Astrocyte of the cerebellum (primary cell): ENCODE data around the gene ARID4B.
"Not testable (repeated sequence)": the region's sequence is repeated elsewhere in the genome, so short reads cannot be mapped to it uniquely, and the experiment has no call there.

Experiments
- DNase-seq: peaks from one replicate; pipeline ENCODE4 v3.0.0-alpha.2; 2011; ENCODE audit warnings: low read depth
- H3K4me3 ChIP-seq: 2 replicates; pipeline ENCODE4 v1.5.1; 2011; ENCODE audit warnings: mild to moderate bottlenecking, low read depth, low read length, moderate library complexity
- CTCF ChIP-seq: IDR thresholded peaks from 2 replicates; pipeline ENCODE4 v1.5.1; 2012; ENCODE audit warnings: low read length, low read depth, moderate library complexity, mild to moderate bottlenecking; ENCODE audit errors: missing control alignments
- in situ Hi-C: cut with HindIII; loops from 2 replicates; pipeline ENCODE4 v1.10.0; 2017; ENCODE audit warnings: low sequenced_read_pairs

ARID4B gene

GRCh38 chr1:235203428-235203827 is 124.6 kb downstream of the ARID4B start:
- in situ Hi-C loops = no loop called here
- no peak for TF ChIP-seq CTCF
- H3K4me3 ChIP-seq = no peak overlapping the region
- no peak for DNase-seq

- in situ Hi-C loops, H3K4me3 ChIP-seq, DNase-seq: not testable (repeated sequence)
Observed at GRCh38 chr1:235202447-235202846, 125.5 kb downstream of the ARID4B start.

- DNase-seq = peak; percentile 71
- no peak overlapping the region for H3K4me3 ChIP-seq
- peak; percentile 67 for TF ChIP-seq CTCF
- in situ Hi-C loops = no loop called here
Observed at GRCh38 chr1:235199441-235199840, 128.5 kb downstream of the ARID4B start.

- H3K4me3 ChIP-seq = no peak overlapping the region
- in situ Hi-C loops = no loop called here
- TF ChIP-seq CTCF = no peak
- no peak for DNase-seq
Observed at GRCh38 chr1:235190431-235190830, 137.5 kb downstream of the ARID4B start.

- no peak overlapping the region for H3K4me3 ChIP-seq
- TF ChIP-seq CTCF = no peak
- no peak for DNase-seq
- in situ Hi-C loops = no loop called here
Observed at GRCh38 chr1:235187316-235187715, 140.7 kb downstream of the ARID4B start.

- DNase-seq = no peak
- in situ Hi-C loops = loop anchor here (5.0 kb wide), 1 partner anchor 46 kb away; no protein-coding TSS in a partner anchor
- TF ChIP-seq CTCF = no peak
- H3K4me3 ChIP-seq = no peak overlapping the region
Observed at GRCh38 chr1:235181561-235182245, 146.3 kb downstream of the ARID4B start.

GRCh38 chr1:235180916-235181460 is 147.0 kb downstream of the ARID4B start:
- no peak for DNase-seq
- TF ChIP-seq CTCF = no peak
- H3K4me3 ChIP-seq = no peak overlapping the region
- in situ Hi-C loops = loop anchor here (5.0 kb wide), 1 partner anchor 46 kb away; no protein-coding TSS in a partner anchor
